Type B pancreatic cell (in vitro differentiated cells): ENCODE data around the gene HMCES. TPM values are rescaled to one million over a fixed set of nuclear protein-coding genes. Genes with fewer than 3 reads are reported as not detected.
A peak's percentile ranks its signal among the peaks of the same experiment; 100 is the strongest.
"Not testable (repeated sequence)": the region's sequence is repeated elsewhere in the genome, so short reads cannot be mapped to it uniquely, and the experiment has no call there.

Source experiments
- DNase-seq: peaks from one replicate; pipeline ENCODE4 v3.0.0; 2021; ENCODE audit warnings: mixed read lengths; ENCODE audit not compliant: unreplicated experiment; ENCODE audit errors: extremely low spot score
- H3K27ac Mint-ChIP-seq: 2 replicates; pipeline ENCODE4 v1.8.0; 2021; ENCODE audit warnings: mild to moderate bottlenecking, mixed read lengths
- H3K27me3 Mint-ChIP-seq: 2 replicates; pipeline ENCODE4 v1.8.0; 2021; ENCODE audit warnings: mixed read lengths
- H3K36me3 Mint-ChIP-seq: 2 replicates; pipeline ENCODE4 v1.8.0; 2021; ENCODE audit warnings: mixed read lengths
- H3K4me1 Mint-ChIP-seq: one replicate; pipeline ENCODE4 v1.8.0; 2021; ENCODE audit warnings: mixed read lengths; ENCODE audit not compliant: unreplicated experiment
- H3K4me3 Mint-ChIP-seq: 2 replicates; pipeline ENCODE4 v1.8.0; 2021; ENCODE audit warnings: mild to moderate bottlenecking, mixed read lengths
- H3K9me3 Mint-ChIP-seq: 2 replicates; pipeline ENCODE4 v1.8.0; 2021; ENCODE audit warnings: mixed read lengths
- CTCF ChIP-seq: fragments of 200-600 bp; sonication (generic); conservative IDR thresholded peaks from 2 replicates; pipeline ENCODE4 v1.5.0; 2021; ENCODE audit warnings: antibody characterized with exemption, mild to moderate bottlenecking
- total RNA-seq: library from RNA; stranded (reverse); gene quantifications from 2 replicates; pipeline ENCODE4 v1.2.1, GENCODE V29; 2021; ENCODE audit warnings: low replicate concordance

The HMCES gene
- total RNA-seq, 1 donor from 2014 or later, result 34.9 TPM

- Mint-ChIP-seq H3K4me1 (peaks cover 20% of the 10 kb centered on the region), H3K9me3 (no peaks in the 10 kb centered on the region), H3K4me3 (no peak overlapping the region), H3K36me3 (peaks cover 3% of the 10 kb centered on the region), H3K27ac (peak overlapping the region; percentile 71), H3K27me3 (no peaks in the 10 kb centered on the region)
- TF ChIP-seq CTCF, result no peak
- no peak for DNase-seq
Measured at GRCh38 chr3:129245141-129245540, 33.5 kb upstream of the HMCES start.

GRCh38 chr3:129245641-129246306, 32.9 kb upstream of the HMCES start:
- H3K27ac Mint-ChIP-seq, result peak overlapping the region; percentile 71
- H3K4me1 Mint-ChIP-seq, result peaks cover 26% of the 10 kb centered on the region
- peak; percentile 80 for DNase-seq
- H3K27me3 Mint-ChIP-seq, H3K36me3 Mint-ChIP-seq, H3K9me3 Mint-ChIP-seq: not testable (repeated sequence)
- TF ChIP-seq CTCF, result peak; percentile 99
- peak overlapping the region; percentile 62 for H3K4me3 Mint-ChIP-seq

GRCh38 chr3:129246636-129247035, 32.0 kb upstream of the HMCES start:
- no peaks in the 10 kb centered on the region for H3K27me3 Mint-ChIP-seq
- H3K4me3 Mint-ChIP-seq, result peak overlapping the region; percentile 57
- no peak overlapping the region for H3K27ac Mint-ChIP-seq
- H3K36me3 Mint-ChIP-seq, result peaks cover 6% of the 10 kb centered on the region
- DNase-seq, result no peak
- no peak for TF ChIP-seq CTCF
- no peaks in the 10 kb centered on the region for H3K9me3 Mint-ChIP-seq
- peaks cover 26% of the 10 kb centered on the region for H3K4me1 Mint-ChIP-seq

- peak overlapping the region; percentile 94 for H3K4me3 Mint-ChIP-seq
- TF ChIP-seq CTCF, result no peak
- peaks cover 10% of the 10 kb centered on the region for H3K36me3 Mint-ChIP-seq
- no peaks in the 10 kb centered on the region for H3K9me3 Mint-ChIP-seq
- peak overlapping the region; percentile 95 for H3K27ac Mint-ChIP-seq
- H3K27me3 Mint-ChIP-seq, result no peaks in the 10 kb centered on the region
- peaks cover 26% of the 10 kb centered on the region for H3K4me1 Mint-ChIP-seq
- DNase-seq, result no peak
Measured at GRCh38 chr3:129248286-129248979, 30.2 kb upstream of the HMCES start.

- peak within 1 kb of the TSS; percentile 95 for H3K27ac Mint-ChIP-seq
- no peaks in the 10 kb centered on the region for H3K9me3 Mint-ChIP-seq
- peaks cover 11% of the 10 kb centered on the region for H3K36me3 Mint-ChIP-seq
- DNase-seq, result peak; percentile 92
- TF ChIP-seq CTCF, result peak; percentile 18
- H3K4me1 Mint-ChIP-seq, result peaks cover 26% of the 10 kb centered on the region
- peak within 1 kb of the TSS; percentile 94 for H3K4me3 Mint-ChIP-seq
- no peaks in the 10 kb centered on the region for H3K27me3 Mint-ChIP-seq
Measured at GRCh38 chr3:129249284-129250065, 29.2 kb upstream of the HMCES start, which contains the start of gene COPG1. Gene COPG1, plus strand, starts transcription at chr3:129249606. Its CDS starts 104 bp downstream, at chr3:129249710.
